ENCODE data around the gene FBXO36.
"Not testable (repeated sequence)": the region's sequence is repeated elsewhere in the genome, so short reads cannot be mapped to it uniquely, and the experiment has no call there.

The FBXO36 gene

GRCh38 chr2:229910832-229911412 lies 11.4 kb upstream of the FBXO36 start:
- DNase-seq (ENCODE audit: low read depth in 3 of 3): no peak

- no peak for DNase-seq (ENCODE audit: low read depth in 3 of 3)
These were observed 8.1 kb upstream of the FBXO36 start for GRCh38 chr2:229914171-229914570.

- no peak for DNase-seq (ENCODE audit: low read depth in 3 of 3)
These were observed 4.5 kb upstream of the FBXO36 start for GRCh38 chr2:229917793-229918192.

GRCh38 chr2:229920011-229920641 lies 2.2 kb upstream of the FBXO36 start:
- no peak for DNase-seq (ENCODE audit: low read depth in 3 of 3)

- peak in 2 of 3 experiments; percentile 38 to 55 for DNase-seq (ENCODE audit: low read depth in 3 of 3)
These were observed 1.0 kb upstream of the FBXO36 start for GRCh38 chr2:229921101-229921891.

GRCh38 chr2:229921892-229922448 lies 333 bp upstream of the FBXO36 start, which contains the start of gene TRIP12:
TRIP12 (minus strand) TSS chr2:229922009; CDS start chr2:229880079, 41,930 bp downstream.
- DNase-seq (ENCODE audit: low read depth in 3 of 3): peak; percentile 77 to 83 (median 81)

- DNase-seq (ENCODE audit: low read depth in 3 of 3): not testable (repeated sequence)
These were observed 2.2 kb downstream of the FBXO36 start for GRCh38 chr2:229924541-229924940.

GRCh38 chr2:229925201-229925600 lies 2.9 kb downstream of the FBXO36 start:
- no peak for DNase-seq (ENCODE audit: low read depth in 3 of 3)

GRCh38 chr2:229927817-229928321 lies 5.6 kb downstream of the FBXO36 start:
- DNase-seq (ENCODE audit: low read depth in 3 of 3): no peak

- no peak for DNase-seq (ENCODE audit: low read depth in 3 of 3)
These were observed 8.4 kb downstream of the FBXO36 start for GRCh38 chr2:229930656-229931055.

GRCh38 chr2:229931241-229931640 lies 8.9 kb downstream of the FBXO36 start:
- DNase-seq (ENCODE audit: low read depth in 3 of 3): no peak

GRCh38 chr2:229937537-229937936 lies 15.2 kb downstream of the FBXO36 start:
- DNase-seq (ENCODE audit: low read depth in 3 of 3): no peak

- no peak for DNase-seq (ENCODE audit: low read depth in 3 of 3)
These were observed 20.4 kb downstream of the FBXO36 start for GRCh38 chr2:229942671-229943070.

- DNase-seq (ENCODE audit: low read depth in 3 of 3): no peak
These were observed 20.9 kb downstream of the FBXO36 start for GRCh38 chr2:229943171-229943570.

- no peak for DNase-seq (ENCODE audit: low read depth in 3 of 3)
These were observed 21.6 kb downstream of the FBXO36 start for GRCh38 chr2:229943770-229944449.

- DNase-seq (ENCODE audit: low read depth in 3 of 3): no peak
These were observed 23.7 kb downstream of the FBXO36 start for GRCh38 chr2:229945975-229946374.

GRCh38 chr2:229947544-229947943 lies 25.2 kb downstream of the FBXO36 start:
- DNase-seq (ENCODE audit: low read depth in 3 of 3): no peak

GRCh38 chr2:229952256-229952835 lies 30.0 kb downstream of the FBXO36 start:
- no peak for DNase-seq (ENCODE audit: low read depth in 3 of 3)

GRCh38 chr2:229955663-229956062 lies 33.4 kb downstream of the FBXO36 start:
- no peak for DNase-seq (ENCODE audit: low read depth in 3 of 3)

- DNase-seq (ENCODE audit: low read depth in 3 of 3): no peak
These were observed 34.2 kb downstream of the FBXO36 start for GRCh38 chr2:229956491-229956890.

GRCh38 chr2:229963596-229963995 lies 41.3 kb downstream of the FBXO36 start:
- DNase-seq (ENCODE audit: low read depth in 3 of 3): not testable (repeated sequence)

All from stimulated activated CD4-positive, alpha-beta T cell treated with anti-CD3 and anti-CD28 coated beads, TNF-alpha, amount 100 ng/mL, for 4 hours (primary cell).